HG03520 (cell line): Measurements from ENCODE around the gene KCTD15.
"Not testable (repeated sequence)": the region's sequence is repeated elsewhere in the genome, so short reads cannot be mapped to it uniquely, and the experiment has no call there.

Experiments used
- ATAC-seq: cut with Tn5 transposase; IDR thresholded peaks from one replicate; pipeline ENCODE4 v1.9.1; 2021; ENCODE audit warnings: mild to moderate bottlenecking, moderate library complexity; ENCODE audit not compliant: unreplicated experiment

The KCTD15 gene

GRCh38 chr19:33812388-33813330 is 16.0 kb downstream of the KCTD15 start:
- ATAC-seq, result no peak

- ATAC-seq, result no peak
These were observed 16.9 kb downstream of the KCTD15 start for GRCh38 chr19:33813391-33814101.

DNA sequence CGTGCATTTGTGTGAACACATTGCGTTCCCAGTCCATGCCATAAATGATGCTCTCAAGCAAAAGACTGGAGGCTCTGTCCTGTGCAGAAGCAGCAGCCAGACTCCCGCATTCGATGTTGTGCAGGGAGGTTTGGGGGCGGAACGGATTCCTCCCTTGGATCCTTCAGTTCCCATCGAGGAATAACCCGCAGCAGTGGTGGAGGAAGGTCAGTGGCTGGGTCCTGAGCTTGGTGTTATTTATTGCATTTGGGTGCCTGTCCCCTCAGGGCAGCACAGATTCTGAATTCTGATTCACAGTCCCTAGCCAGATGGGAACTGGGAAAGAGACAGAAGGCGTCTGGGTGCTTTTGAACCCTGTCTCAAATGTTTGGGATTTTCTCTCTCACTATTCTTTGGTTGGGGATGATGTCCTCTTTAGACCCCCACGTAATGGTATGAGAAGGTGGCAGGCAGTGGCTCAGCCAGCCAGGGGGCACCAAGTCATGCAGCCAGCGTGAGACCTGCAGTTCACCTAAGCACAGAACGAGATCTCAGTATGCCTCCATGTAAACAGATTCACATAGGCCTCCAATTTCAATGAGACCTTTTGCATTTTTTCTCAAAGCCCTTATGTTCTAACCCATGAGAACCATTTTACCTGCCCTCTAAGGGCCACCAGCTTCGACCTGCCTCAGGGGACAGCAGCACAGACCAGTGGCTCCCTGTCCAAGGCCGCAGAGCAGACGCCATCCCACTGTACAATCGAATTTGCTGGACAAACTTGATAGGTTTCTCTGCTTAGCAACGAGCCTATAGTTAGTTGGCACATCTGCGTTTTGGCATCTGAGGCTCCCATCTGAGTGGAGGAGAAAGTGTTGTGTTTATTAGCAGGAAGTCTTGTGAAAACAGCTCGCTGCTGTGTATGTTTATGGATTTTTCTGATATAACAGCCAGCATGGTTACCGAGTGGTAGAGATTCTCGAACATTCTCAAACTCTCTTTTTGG is 17.8 kb downstream of the KCTD15 start:
- no peak for ATAC-seq

DNA sequence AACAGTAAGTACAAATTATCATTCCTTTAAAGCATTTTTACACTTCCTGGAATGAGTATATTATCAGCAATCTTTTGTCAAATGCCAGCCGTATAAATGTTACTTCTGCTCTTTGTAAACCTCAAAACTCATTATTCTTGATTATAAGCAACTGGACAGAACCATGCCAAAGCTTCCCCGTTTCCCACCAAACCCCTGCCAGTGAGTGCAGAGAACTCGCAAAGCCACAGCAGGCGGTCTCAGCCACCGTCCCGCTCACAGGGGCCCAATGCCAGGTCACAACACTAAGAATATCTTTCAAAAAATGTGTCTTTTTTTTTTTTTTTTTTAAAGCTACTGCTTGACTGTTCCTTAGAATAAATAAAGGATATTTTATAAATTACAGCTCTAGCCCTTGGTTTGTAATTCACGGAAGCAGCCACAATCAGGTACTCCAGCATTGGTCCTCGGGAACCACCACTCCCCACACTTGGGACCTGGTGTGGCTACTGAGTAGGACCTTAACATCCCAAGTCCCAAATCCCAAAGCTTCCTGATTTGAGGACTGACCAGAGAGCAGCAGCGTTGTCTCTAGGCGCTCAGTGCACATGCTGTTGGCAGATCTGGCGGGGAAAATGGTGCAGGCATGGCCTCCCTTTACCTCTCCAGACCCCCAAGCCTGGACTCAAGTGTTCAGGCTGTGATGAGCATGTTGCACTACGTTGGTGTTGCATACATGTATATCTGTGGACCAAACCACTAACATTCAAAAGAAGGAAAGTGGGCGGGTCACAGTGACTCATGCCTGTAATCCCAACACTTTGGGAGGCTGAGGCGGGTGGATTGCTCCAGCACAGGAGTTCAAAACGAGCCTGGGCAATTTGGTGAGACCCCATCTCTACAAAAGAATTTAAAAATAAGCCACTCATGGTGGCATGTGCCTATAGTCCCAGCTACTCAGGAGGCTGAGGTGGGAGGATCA is 19.0 kb downstream of the KCTD15 start:
- ATAC-seq, result no peak

DNA sequence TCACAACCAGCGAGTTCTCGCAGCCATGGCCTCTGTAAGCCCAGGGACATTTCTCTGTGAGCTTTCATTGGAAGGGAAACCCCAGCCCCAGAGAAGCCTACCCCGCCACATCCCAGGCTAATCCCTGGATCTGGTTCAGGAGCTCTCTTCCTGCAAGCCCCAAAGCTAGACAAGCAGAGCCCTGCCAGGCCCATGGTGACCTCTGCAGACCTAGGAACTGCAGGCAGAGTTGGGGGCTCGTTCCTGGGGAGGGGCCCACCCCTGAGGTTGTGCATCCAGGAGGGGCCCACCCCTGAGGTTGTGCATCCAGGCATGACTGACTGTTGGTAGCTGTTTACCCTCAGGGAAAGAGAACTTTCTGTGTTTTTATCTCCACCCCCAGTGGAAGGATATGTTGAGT is 21.7 kb downstream of the KCTD15 start:
- ATAC-seq, result no peak

GRCh38 chr19:33819078-33819477 is 22.4 kb downstream of the KCTD15 start:
- ATAC-seq, result not testable (repeated sequence)

DNA sequence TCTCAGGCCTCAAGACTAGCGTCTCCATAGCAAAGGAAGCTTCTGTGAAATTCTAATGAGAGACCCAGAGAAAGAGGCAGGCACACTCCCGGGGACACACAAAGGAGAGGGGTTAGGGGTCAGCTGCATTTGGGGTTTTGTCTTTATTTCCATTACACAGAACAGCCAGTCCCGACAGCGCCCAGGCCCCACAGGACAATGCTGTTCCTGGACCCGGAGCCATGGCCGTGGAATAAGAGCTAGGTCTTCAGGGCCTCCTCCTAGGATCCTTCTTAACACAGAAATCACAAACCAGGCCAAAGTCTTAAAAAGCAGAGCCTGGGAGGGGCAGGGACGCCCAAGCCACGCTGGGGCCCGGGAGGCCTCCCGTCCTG is 22.8 kb downstream of the KCTD15 start:
- no peak for ATAC-seq

GRCh38 chr19:33819880-33820781 is 23.5 kb downstream of the KCTD15 start:
- ATAC-seq, result no peak

DNA sequence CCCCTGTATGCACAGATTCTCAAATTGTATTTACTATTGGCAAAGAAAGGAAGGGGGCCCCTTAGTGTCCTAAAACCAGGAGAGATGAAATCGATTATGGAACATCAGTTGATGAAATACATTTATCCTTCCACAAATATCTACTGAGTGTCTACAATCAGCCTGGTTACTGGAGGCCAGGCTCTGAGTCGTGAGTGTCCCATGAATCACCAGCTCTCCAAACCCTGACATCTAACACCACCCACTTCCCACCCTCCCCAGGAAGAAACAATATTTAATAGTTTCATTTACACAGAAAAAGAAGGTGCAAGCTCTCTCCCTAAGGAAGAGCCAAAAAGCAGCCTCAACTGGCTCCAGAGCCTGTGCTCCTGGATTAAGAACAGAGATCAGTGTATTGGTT is 25.2 kb downstream of the KCTD15 start:
- ATAC-seq, result no peak

DNA sequence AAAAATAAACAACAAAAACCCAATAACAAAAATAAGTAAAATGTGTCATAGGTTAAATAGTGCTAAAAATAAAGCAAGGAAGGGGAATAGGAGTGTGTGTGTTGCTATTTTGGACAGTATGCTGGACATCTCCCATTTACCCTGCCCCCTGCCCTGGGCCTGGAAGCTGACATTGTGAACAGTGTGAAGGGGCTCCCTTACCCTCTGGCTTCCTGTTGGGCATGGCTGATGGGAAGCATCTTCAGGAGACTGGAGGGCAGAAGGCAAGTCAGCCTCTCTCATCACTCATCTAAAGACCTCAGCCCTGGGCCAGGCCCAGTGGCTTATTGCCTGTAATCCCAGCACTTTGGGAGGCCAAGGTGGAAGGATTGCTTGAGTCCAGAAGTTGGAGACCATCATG is 26.7 kb downstream of the KCTD15 start:
- no peak for ATAC-seq

DNA sequence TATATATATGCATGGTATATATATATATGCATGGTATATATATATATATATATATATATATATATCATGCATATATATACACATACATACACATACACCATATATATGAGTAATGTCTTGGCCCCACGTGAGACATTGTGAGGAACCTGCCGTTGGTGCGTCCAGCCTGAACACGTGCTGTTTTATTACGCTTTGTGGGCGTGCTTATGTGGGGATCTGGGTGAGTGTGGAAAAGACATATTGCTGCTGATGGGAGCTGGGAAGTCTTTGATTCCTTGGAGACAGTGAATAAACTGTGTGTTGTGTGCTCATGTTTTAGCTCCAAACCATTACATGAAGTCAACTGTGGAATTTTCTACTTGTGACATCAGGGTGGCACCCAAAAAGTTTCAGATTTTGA is 28.9 kb downstream of the KCTD15 start:
- no peak for ATAC-seq

DNA sequence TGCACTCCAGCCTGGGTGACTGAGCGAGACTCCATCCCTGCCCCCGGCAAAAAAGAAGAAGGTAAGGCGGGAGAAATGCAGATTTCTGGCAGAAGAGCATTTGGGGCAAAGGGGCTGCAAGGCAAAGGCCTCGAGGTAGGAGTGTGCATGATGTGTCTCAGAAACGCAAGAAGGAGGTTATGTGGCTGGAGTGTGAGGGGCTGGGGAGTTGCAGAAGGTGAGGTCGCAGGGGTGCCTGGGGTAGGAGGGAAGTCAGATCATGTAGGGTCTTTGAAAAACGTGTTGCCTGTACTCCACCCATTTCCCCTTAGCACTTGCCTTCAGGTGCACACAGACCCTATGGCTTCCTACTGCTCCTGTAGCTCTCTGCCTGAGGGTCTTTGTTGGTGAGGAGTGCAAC is 29.9 kb downstream of the KCTD15 start:
- ATAC-seq, result no peak

- no peak for ATAC-seq
These were observed 31.8 kb downstream of the KCTD15 start for GRCh38 chr19:33828266-33829075.

DNA sequence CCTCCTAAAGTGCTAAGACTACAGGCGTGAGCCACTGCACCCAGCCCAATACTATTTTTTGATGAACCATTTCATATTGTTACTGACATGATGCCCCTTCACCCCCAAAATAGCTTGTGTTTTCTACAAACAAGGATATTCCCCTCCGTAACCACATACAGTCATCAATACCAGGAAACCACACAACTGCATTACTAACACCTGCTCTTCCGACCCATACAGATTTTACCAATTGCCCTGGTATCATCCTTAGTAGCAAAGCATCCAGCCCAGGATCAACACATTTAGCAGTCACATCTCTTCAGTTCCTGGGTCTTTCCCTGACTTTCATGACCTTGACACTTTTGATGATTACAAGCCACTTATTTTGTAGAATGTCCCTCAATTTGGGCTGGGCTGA is 33.6 kb downstream of the KCTD15 start:
- ATAC-seq, result no peak

DNA sequence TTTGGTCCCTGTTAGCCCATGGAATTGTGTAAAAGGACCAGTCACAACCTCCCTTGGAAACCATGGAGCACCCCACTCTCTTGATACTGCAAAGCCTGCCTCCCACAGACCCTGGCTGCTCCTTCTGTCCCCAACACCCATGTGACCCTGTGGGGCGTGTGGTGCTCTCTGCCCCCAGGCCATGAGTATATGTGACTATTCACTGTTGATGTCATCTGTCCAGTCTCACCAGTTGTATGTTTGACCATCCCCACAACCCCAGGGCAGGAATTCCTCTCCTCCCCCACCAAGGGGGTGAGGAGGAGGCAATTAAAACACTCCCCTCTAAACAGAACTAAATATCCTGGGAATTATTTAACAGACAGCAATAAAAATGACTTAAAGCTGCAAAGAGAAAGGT is 35.2 kb downstream of the KCTD15 start:
- ATAC-seq, result no peak

- ATAC-seq, result no peak
These were observed 36.0 kb downstream of the KCTD15 start for GRCh38 chr19:33832633-33833032.

DNA sequence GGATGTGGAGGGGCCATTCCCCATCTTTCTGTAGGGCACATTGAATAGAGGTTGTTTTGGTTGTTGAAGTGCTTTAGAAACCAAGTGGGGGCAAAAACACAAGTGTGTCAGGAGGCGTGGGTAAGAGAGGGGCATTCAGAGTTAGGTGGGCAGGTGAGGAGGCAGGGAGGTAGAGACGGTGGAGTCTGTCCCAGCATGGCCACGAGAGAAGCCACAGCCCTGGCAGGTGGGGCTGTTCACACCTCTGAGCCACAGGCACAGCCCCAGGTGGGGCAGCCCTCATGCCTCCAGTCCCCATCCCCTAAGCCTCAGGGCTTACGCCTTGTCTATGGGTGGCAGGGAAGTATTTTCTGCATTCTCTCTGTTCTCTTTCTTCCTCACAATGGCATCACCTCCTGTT is 43.7 kb downstream of the KCTD15 start:
- no peak for ATAC-seq

DNA sequence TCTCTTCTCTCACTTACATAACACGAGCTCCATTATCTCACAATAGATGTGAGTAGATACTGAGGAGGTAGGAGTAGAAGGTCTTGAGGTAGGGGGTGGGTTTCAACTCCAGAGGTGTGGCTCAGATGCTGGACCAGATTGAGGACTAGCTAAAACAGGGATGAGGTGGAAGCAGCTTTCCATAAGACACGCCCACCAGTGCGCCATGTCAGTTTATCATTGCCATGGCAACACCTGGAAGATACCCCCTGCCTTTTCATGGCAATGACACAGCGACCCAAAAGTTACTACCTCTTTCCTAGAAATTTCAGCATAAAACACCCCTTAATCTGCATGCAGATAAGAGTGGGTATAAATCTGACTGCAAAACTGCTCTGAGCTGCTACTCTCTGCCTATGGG is 44.1 kb downstream of the KCTD15 start:
- no peak for ATAC-seq
